ENCODE data around the gene TRIO.
A peak's percentile ranks its signal among the peaks of the same experiment; 100 is the strongest.

Gene TRIO

GRCh38 chr5:14265570-14265969 is 122.4 kb downstream of the TRIO start (continued):
- TF ChIP-seq ZNF394 (tag by site-specific recombination; IDR thresholded peaks at IDR 0.05; ENCODE audit: borderline replicate concordance), result 0 out of 2 replicates have a peak, but pooled peaks have one; percentile 9
- TF ChIP-seq ZEB2 (tag by site-specific recombination; IDR thresholded peaks at IDR 0.05), result peak; percentile 85
- TF ChIP-seq PRDM6 (tag by site-specific recombination; IDR thresholded peaks at IDR 0.05), result no peak
- TF ChIP-seq ZNF585B (tag by site-specific recombination; IDR thresholded peaks at IDR 0.05), result no peak
- peak; percentile 79 for TF ChIP-seq GLIS1 (tag by site-specific recombination; IDR thresholded peaks at IDR 0.05)
- TF ChIP-seq ZNF184 (tag by site-specific recombination; IDR thresholded peaks at IDR 0.05), result 0 out of 2 replicates have a peak, but pooled peaks have one; percentile 24
- no peak for TF ChIP-seq ZNF776 (tag by site-specific recombination; IDR thresholded peaks at IDR 0.05; ENCODE audit: borderline replicate concordance)
- no peak for TF ChIP-seq ZNF426 (tag by site-specific recombination; IDR thresholded peaks at IDR 0.05)
- 0 out of 2 replicates have a peak, but pooled peaks have one; percentile 18 for TF ChIP-seq ZNF600 (tag by site-specific recombination; IDR thresholded peaks at IDR 0.05)
- TF ChIP-seq ZNF10 (tag by site-specific recombination; IDR thresholded peaks at IDR 0.05), result peak; percentile 67
- TF ChIP-seq ZNF624 (tag by site-specific recombination; IDR thresholded peaks at IDR 0.05), result no peak
- peak; percentile 68 for TF ChIP-seq HIC1 (tag by site-specific recombination; IDR thresholded peaks at IDR 0.05)
- TF ChIP-seq ZNF280D (tag by site-specific recombination; IDR thresholded peaks at IDR 0.05), result no peak
- no peak for TF ChIP-seq ZNF19 (tag by site-specific recombination; IDR thresholded peaks at IDR 0.05; ENCODE audit: low read depth)
- no peak for TF ChIP-seq HOXA7 (CRISPR knock-in tag; IDR thresholded peaks at IDR 0.05; ENCODE audit: borderline replicate concordance)
- 0 out of 2 replicates have a peak, but pooled peaks have one; percentile 21 for TF ChIP-seq ZNF692 (tag by site-specific recombination; IDR thresholded peaks at IDR 0.05)
- TF ChIP-seq ZNF280C (tag by site-specific recombination; IDR thresholded peaks at IDR 0.05), result no peak
- no peak for TF ChIP-seq ZNF18 (tag by site-specific recombination; IDR thresholded peaks at IDR 0.05)
- TF ChIP-seq ZNF140 (tag by site-specific recombination; IDR thresholded peaks at IDR 0.05), result no peak
- peak; percentile 78 for TF ChIP-seq ZNF639 (tag by site-specific recombination; IDR thresholded peaks at IDR 0.05)
- TF ChIP-seq ZIC2 (tag by site-specific recombination; IDR thresholded peaks at IDR 0.05), result no peak
- no peak for TF ChIP-seq ZSCAN23 (tag by site-specific recombination; IDR thresholded peaks at IDR 0.05)
- TF ChIP-seq KLF17 (tag by site-specific recombination; IDR thresholded peaks at IDR 0.05), result peak; percentile 43; the same call in 1 of the 2 replicates
- TF ChIP-seq ZNF654 (tag by site-specific recombination; IDR thresholded peaks at IDR 0.05; ENCODE audit: low read depth), result peak; percentile 7; the same call in 1 of the 2 replicates
- peak; percentile 78 for TF ChIP-seq ZNF366 (tag by site-specific recombination; conservative IDR thresholded peaks at IDR 0.05)
